ENCODE data around the gene CRTAC1. TPM values are rescaled to one million over a fixed set of nuclear protein-coding genes. Genes with fewer than 3 reads are reported as not detected.

Gene CRTAC1
- total and polyA plus RNA-seq, 9 of the 15 experiments (the other 6 are each of a cell fraction or from before 2014, with no cell fraction given) = not detected

DNA sequence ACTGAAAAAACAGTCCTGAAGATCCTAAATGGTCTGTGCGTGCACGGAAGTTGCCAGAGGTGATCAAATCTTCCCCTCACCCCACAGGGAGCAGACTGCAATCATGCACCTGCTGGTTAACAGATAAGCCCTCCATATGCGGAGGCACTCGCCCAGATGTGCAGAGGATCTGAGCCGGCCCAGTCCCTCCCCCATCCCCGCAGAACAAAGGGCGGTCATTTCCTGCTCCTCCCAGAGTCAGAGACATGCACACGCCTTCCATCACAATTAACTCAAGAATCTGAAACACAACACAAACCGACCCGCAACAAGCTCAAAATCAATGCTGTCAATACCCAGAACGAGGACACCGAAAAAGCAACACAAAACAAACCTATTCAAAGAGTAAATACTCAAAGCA is 24.2 kb downstream of the CRTAC1 start (continued):
- TF ChIP-seq, protein P1, sequence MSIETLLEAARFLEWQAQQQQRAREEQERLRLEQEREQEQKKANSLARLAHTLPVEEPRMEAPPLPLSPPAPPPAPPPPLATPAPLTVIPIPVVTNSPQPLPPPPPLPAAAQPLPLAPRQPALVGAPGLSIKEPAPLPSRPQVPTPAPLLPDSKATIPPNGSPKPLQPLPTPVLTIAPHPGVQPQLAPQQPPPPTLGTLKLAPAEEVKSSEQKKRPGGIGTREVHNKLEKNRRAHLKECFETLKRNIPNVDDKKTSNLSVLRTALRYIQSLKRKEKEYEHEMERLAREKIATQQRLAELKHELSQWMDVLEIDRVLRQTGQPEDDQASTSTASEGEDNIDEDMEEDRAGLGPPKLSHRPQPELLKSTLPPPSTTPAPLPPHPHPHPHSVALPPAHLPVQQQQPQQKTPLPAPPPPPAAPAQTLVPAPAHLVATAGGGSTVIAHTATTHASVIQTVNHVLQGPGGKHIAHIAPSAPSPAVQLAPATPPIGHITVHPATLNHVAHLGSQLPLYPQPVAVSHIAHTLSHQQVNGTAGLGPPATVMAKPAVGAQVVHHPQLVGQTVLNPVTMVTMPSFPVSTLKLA (conservative IDR thresholded peaks at IDR 0.05) = no peak
- TF ChIP-seq, protein P2, sequence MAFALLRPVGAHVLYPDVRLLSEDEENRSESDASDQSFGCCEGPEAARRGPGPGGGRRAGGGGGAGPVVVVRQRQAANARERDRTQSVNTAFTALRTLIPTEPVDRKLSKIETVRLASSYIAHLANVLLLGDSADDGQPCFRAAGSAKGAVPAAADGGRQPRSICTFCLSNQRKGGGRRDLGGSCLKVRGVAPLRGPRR (CRISPR knock-in tag; IDR thresholded peaks at IDR 0.05) = no peak
- TF ChIP-seq ZNF76 (CRISPR knock-in tag; IDR thresholded peaks at IDR 0.05; ENCODE audit: borderline replicate concordance) = no peak
- TF ChIP-seq BACH1 (tag; IDR thresholded peaks at IDR 0.05) = no peak
- TF ChIP-seq SMARCA4 (IDR thresholded peaks at IDR 0.05) = 0 out of 2 replicates have a peak, but pooled peaks have one; percentile 41
- no peak for TF ChIP-seq IFI16 (CRISPR knock-in tag; IDR thresholded peaks at IDR 0.05)
- TF ChIP-seq ZFP91 (CRISPR knock-in tag; IDR thresholded peaks at IDR 0.05) = no peak
- TF ChIP-seq, protein P3, sequence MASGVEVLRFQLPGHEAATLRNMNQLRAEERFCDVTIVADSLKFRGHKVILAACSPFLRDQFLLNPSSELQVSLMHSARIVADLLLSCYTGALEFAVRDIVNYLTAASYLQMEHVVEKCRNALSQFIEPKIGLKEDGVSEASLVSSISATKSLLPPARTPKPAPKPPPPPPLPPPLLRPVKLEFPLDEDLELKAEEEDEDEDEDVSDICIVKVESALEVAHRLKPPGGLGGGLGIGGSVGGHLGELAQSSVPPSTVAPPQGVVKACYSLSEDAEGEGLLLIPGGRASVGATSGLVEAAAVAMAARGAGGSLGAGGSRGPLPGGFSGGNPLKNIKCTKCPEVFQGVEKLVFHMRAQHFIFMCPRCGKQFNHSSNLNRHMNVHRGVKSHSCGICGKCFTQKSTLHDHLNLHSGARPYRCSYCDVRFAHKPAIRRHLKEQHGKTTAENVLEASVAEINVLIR (CRISPR knock-in tag; IDR thresholded peaks at IDR 0.05) = no peak
- no peak for TF ChIP-seq ATF2 (CRISPR knock-in tag; IDR thresholded peaks at IDR 0.05)
- TF ChIP-seq SOX6 (IDR thresholded peaks at IDR 0.05) = peak; percentile 64
- TF ChIP-seq, protein P4, sequence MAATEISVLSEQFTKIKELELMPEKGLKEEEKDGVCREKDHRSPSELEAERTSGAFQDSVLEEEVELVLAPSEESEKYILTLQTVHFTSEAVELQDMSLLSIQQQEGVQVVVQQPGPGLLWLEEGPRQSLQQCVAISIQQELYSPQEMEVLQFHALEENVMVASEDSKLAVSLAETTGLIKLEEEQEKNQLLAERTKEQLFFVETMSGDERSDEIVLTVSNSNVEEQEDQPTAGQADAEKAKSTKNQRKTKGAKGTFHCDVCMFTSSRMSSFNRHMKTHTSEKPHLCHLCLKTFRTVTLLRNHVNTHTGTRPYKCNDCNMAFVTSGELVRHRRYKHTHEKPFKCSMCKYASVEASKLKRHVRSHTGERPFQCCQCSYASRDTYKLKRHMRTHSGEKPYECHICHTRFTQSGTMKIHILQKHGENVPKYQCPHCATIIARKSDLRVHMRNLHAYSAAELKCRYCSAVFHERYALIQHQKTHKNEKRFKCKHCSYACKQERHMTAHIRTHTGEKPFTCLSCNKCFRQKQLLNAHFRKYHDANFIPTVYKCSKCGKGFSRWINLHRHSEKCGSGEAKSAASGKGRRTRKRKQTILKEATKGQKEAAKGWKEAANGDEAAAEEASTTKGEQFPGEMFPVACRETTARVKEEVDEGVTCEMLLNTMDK (IDR thresholded peaks at IDR 0.05; ENCODE audit: borderline replicate concordance, insufficient read depth, low read depth, low read length, poor library complexity, severe bottlenecking) = no peak
- no peak for TF ChIP-seq NRF1 (conservative IDR thresholded peaks at IDR 0.05 in 1 of 2, IDR thresholded peaks at IDR 0.05 in 1 of 2)
- TF ChIP-seq MITF (IDR thresholded peaks at IDR 0.05) = no peak
- TF ChIP-seq CBFA2T3 (IDR thresholded peaks at IDR 0.05) = peak; percentile 88
- TF ChIP-seq RBM34 (IDR thresholded peaks at IDR 0.05; ENCODE audit: borderline replicate concordance, insufficient read depth, low read length) = no peak
- TF ChIP-seq POU5F1 (IDR thresholded peaks at IDR 0.05; ENCODE audit: borderline replicate concordance, low read depth, low read length, partially characterized antibody) = no peak
- TF ChIP-seq, protein P5, sequence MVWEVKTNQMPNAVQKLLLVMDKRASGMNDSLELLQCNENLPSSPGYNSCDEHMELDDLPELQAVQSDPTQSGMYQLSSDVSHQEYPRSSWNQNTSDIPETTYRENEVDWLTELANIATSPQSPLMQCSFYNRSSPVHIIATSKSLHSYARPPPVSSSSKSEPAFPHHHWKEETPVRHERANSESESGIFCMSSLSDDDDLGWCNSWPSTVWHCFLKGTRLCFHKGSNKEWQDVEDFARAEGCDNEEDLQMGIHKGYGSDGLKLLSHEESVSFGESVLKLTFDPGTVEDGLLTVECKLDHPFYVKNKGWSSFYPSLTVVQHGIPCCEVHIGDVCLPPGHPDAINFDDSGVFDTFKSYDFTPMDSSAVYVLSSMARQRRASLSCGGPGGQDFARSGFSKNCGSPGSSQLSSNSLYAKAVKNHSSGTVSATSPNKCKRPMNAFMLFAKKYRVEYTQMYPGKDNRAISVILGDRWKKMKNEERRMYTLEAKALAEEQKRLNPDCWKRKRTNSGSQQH (CRISPR knock-in tag; IDR thresholded peaks at IDR 0.05) = no peak
